HG03439 (cell line): ENCODE data around the gene PWWP2A.

ENCODE experiments used
- ATAC-seq: cut with Tn5 transposase; IDR thresholded peaks from one replicate; pipeline ENCODE4 v1.9.1; 2021; ENCODE audit warnings: mild to moderate bottlenecking, moderate library complexity; ENCODE audit not compliant: unreplicated experiment

The PWWP2A gene

DNA sequence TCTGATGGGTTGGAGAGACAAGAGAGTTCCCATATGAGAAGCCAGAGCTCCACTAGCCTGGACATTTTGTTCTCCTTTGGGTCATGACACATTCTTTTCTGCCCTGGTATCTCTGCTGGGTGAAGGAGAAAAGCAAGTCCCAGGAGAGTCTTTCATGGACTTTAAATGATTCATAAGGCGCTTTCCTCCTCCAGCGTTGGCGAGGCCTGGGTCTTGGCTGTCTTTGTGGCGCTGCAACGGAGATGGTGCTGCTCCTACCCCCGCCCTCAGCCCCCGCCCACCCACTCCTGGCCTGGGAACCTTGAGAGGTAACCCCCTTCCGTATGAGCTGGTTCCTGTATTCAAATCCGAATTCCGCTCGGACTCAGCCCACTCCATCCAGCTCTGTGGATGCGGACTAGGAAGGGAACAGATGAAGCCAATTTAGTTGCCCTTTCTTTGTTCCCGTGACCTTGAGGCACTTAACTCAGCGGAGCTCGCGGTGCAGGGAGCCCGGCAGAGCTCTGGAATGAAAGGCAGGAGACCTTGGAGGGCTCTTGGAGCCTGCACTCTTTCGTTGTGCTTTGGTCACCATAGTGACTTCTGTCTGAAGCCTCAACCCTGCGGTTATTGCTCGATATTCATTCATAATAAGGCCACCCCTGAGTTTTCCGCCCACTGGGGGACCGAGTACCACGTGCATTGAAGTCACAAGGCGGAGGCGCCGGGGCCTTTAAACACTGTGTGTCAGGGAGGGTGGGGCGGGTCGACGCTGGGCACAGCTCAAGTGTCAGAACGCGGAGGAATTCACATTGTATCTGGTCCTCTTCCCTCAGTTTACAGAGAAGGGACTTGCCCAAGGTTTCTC, 14.0 kb upstream of the PWWP2A start:
- ATAC-seq = no peak

- no peak for ATAC-seq
Observed at GRCh38 chr5:160129841-160130240, 10.6 kb upstream of the PWWP2A start.

DNA sequence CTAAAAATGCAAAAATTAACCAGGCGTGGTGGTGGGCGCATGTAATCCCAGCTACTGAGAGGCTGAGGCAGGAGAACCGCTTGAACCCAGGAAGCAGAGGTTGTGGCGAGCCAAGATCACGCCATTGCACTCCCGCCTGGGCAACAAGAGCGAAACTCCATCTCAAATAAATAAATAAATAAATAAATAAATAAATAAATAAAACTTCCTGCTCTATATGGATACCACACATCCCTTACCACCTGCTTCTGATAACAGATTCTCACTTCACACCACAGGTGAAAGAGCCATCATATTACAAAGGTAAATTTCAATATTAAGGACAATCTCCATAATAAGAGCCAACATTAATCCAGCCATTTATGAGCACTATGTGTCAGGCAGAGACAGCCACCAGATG, 9.4 kb upstream of the PWWP2A start:
- ATAC-seq = no peak

DNA sequence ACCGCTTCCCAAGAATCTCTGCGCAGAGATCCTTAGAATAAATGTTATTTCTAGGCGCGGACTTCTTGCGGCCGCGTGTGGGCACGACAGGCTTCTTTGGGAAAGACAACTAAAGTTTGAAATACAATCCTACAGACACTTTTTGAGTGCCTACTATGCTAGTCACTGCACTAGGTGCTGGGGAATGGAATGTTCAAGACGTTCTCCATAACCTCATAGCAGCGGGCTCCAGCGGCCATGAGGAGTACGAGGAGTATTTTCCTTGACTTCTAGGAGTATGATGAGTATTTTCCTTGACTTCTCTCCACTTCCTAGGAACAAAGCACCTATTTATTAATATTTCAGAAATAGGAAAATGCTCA, 636 bp upstream of the PWWP2A start:
- peak; percentile 2 for ATAC-seq

GRCh38 chr5:160118349-160119141, 705 bp downstream of the PWWP2A start:
- peak; percentile 29 for ATAC-seq

GRCh38 chr5:160116991-160117390, 2.3 kb downstream of the PWWP2A start:
- ATAC-seq = no peak

- no peak for ATAC-seq
Observed at GRCh38 chr5:160108124-160108523, 11.1 kb downstream of the PWWP2A start.

GRCh38 chr5:160105686-160106360, 13.4 kb downstream of the PWWP2A start:
- ATAC-seq = no peak

- no peak for ATAC-seq
Observed at GRCh38 chr5:160097991-160098390, 21.3 kb downstream of the PWWP2A start.

- ATAC-seq = no peak
Observed at GRCh38 chr5:160096178-160096577, 23.1 kb downstream of the PWWP2A start.

DNA sequence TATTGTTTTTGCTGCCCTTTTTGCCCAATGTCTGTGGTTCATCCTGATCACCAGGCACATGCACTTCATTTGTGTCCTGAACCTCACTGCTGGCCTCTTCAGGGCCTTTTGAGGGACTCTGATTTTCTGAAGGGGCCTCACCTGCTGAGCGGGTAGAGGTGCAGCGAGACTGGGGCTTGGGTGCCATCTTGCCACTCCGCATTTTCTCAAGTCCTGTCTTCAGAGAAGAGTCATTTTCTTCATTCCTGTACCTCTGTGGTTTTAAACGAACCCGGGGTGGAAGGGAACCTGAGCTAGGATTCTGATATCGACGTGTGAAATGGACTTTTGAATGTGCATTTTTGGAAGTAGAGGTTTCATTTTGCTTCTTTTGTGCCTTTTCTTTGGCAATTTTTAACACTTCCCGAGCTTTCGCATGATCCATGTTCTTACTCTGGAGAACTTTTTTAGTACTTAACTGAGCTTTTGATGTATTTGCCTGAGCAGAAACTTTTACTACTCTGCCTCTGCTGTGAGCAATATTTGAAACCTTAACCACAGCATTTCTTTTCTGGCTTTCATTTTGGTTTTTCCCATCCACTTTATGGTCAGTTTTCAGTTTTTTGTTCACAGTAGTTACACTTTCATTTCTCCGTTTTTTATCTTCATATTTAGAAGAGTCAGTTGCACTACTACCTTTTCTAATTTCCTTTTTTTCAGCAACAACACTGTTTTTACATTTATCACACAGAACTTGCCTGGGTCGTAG, 26.1 kb downstream of the PWWP2A start:
- peak; percentile 75 for ATAC-seq

GRCh38 chr5:160092514-160092913, 26.7 kb downstream of the PWWP2A start:
- ATAC-seq = no peak

DNA sequence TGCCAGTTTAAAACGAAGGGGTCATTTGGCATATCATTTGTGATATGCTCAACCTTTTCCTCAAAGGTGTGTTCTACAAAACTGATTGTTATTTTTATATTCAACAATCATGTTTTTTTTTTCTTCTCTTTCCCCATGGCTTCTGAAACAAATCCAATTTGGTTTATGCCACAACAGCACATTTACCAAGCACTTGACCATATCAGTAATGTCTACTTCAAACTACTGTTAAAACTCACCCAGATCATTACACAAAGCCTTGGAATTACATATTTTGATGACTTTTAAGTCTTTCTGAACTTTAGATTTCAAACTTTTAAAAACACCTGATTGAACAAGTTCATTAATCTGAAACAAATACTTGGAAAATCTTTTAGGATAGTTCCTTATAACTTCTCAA, 29.2 kb downstream of the PWWP2A start:
- ATAC-seq = no peak

- no peak for ATAC-seq
Observed at GRCh38 chr5:160089531-160089930, 29.7 kb downstream of the PWWP2A start.

GRCh38 chr5:160088805-160089204, 30.4 kb downstream of the PWWP2A start:
- no peak for ATAC-seq

GRCh38 chr5:160087199-160087598, 32.1 kb downstream of the PWWP2A start:
- ATAC-seq = no peak

- no peak for ATAC-seq
Observed at GRCh38 chr5:160084144-160084543, 35.1 kb downstream of the PWWP2A start.

- ATAC-seq = no peak
Observed at GRCh38 chr5:160083501-160083900, 35.7 kb downstream of the PWWP2A start.

GRCh38 chr5:160082614-160083500, 36.4 kb downstream of the PWWP2A start:
- ATAC-seq = no peak

DNA sequence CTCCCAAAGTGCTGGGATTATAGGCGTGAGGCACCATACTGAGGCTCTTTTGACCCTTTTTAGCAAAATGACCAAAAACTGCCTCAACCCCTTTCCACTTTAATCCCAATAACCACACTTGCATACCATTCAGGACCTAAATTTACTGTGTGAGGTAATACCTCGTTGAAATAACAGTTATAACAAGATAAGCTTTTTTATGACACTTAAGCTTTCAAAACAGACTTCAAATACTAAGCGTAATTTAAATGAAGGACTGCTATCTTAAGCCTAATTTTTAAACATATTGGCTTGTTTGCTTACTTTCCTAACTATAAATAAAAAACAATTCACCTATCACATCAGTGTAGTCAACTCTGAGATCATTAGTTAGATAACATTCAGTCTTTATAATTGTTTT, 37.8 kb downstream of the PWWP2A start:
- no peak for ATAC-seq
